Measurements from ENCODE around the gene SMC1B.
"Not testable (repeated sequence)": the region's sequence is repeated elsewhere in the genome, so short reads cannot be mapped to it uniquely, and the experiment has no call there.

The SMC1B gene

DNA sequence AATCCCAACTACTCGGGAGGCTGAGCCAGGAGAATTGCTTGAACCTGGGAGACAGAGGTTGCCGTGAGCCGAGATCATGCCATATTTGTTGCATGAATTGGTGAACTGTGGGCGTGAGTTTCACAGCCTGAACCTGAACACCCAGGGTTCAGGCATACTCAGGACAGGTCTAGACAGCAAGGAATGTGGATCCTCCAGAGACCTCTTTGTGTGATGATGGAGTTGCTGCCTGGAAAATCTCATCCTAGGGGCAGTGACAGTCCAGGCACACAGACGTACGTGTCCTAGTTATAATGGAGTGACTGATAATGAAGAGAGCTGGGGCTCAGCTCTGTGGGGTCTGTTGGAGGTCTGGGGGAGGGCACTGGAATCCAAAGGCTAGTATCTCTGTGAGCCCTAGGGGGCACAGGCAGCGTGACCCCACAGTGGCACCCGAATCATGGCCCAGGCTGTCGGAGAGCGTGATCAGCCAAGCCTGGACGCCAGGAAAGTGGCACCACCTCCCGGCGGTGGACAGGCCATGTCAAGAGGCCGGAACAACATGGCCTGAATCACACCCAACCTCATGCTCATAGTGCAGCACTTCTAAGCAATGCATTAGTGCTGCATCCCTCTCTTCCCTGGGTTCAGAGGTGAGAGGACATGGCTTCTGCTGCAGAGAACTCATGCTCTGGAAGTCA, 31.8 kb upstream of the SMC1B start:
- DNase-seq = no peak

DNA sequence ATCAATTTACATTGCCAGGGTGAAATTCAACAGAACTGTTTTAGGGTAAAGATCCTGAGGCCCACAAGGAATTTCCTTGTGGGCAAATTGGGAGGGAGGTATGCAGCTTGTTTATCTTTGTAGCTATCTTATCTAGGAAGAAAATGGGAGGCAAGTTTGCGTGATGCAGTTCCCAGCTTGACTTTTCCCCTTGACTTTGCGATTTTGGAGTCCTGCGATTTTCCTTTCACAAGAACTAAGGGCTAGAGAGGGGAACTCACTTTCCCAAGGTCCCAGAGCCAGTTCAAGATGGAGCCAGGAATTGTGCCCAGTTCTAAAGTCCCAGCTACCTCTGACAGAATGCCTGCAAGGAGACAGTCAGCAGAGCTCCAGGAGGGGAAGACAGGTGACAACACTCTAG, 30.8 kb upstream of the SMC1B start:
- DNase-seq = no peak

GRCh38 chr22:45442116-45442515, 28.7 kb upstream of the SMC1B start:
- DNase-seq = no peak

- DNase-seq = no peak
Measured at GRCh38 chr22:45441138-45441537, 27.7 kb upstream of the SMC1B start.

DNA sequence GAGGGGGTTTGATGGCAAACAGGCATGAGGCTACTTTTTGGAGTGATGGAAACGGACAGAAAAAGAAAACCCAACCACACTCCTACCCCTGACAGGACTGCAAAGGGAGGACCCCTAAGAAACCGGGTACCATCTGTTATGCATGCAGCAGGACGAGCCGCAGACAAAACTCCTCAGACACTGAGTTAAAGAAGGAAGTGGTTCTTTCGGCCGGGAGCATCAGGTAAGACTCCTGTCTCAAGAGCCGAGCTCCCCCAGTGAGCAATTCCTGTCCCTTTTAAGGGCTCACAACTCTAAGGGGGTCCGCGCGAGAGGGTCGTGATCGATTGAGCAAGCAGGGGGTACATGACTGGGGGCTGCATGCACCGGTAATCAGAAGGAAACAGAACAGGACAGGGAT, 27.3 kb upstream of the SMC1B start:
- DNase-seq = not testable (repeated sequence)

GRCh38 chr22:45438336-45438735, 24.9 kb upstream of the SMC1B start:
- no peak for DNase-seq

- not testable (repeated sequence) for DNase-seq
Measured at GRCh38 chr22:45436871-45437517, 23.6 kb upstream of the SMC1B start.

DNA sequence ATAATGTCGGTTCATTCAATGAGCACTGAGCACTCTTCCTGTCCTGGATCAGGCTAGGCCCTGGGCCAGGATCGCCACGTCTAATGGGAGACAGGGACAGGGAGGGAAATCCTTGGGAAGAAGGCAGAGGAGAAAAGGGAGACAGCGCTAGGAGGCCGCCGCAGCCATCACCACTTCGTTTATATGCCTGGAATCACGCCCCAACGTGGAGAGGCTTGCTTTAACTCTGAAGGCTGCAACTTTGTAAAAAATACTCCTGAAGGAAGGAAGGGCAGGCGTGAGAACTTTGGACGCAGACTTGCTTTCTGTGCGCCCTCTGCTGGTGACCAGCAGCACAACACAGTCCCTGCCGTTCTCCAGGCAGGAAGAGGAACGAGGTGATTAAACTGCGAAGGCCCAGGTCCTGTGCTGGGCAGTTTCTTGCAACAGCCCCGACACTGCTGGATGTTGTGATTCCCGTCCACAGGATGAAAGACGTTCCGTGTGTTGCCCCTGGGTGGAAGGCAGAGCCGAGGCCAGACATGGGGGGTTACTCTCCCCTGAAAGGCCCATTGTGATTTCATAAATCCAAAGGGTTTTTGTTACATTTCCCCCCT, 22.2 kb upstream of the SMC1B start:
- peak; percentile 61 for DNase-seq

- no peak for DNase-seq
Measured at GRCh38 chr22:45434981-45435380, 21.6 kb upstream of the SMC1B start.

DNA sequence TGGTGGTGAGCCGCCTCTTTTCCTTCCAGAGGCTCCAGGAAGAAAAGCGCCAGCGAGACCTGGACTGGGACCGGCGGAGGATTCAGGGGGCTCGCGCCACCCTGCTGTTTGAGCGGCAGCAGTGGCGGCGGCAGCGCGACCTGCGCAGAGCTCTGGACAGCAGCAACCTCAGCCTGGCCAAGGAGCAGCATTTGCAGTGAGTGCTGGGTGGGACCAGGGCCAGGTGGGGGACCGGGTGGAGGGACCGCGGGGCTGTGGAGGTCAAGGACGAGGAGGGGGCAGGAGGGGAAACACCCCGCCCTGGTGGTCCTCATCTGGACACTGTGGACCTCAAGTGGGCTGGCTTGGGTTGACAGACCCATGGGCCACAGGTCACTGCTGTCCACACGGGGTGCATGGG, 17.5 kb upstream of the SMC1B start:
- DNase-seq = no peak

GRCh38 chr22:45429981-45430775, 16.8 kb upstream of the SMC1B start:
- no peak for DNase-seq

GRCh38 chr22:45429424-45429823, 16.0 kb upstream of the SMC1B start:
- no peak for DNase-seq

- DNase-seq = no peak
Measured at GRCh38 chr22:45428391-45429385, 15.3 kb upstream of the SMC1B start.

DNA sequence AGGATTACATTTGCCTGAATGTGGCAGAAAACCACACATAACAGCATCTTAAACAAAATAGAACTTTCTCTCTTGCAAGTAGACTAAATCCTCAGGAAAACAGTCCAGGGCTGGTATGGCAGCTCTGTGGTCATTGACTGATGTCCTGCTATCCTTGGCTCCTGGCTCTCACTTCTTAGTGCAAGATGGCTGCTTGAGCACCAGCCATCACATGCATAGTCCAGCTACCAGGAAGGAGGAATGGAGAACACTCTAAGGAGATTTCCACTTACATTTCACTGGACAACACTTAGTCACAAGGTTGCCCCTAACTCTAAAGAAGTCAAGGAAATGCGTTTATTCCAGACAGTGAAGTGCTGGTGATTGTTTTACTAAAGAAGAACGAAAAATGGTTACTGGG, 13.7 kb upstream of the SMC1B start:
- no peak for DNase-seq

GRCh38 chr22:45426387-45426786, 13.0 kb upstream of the SMC1B start:
- no peak for DNase-seq

DNA sequence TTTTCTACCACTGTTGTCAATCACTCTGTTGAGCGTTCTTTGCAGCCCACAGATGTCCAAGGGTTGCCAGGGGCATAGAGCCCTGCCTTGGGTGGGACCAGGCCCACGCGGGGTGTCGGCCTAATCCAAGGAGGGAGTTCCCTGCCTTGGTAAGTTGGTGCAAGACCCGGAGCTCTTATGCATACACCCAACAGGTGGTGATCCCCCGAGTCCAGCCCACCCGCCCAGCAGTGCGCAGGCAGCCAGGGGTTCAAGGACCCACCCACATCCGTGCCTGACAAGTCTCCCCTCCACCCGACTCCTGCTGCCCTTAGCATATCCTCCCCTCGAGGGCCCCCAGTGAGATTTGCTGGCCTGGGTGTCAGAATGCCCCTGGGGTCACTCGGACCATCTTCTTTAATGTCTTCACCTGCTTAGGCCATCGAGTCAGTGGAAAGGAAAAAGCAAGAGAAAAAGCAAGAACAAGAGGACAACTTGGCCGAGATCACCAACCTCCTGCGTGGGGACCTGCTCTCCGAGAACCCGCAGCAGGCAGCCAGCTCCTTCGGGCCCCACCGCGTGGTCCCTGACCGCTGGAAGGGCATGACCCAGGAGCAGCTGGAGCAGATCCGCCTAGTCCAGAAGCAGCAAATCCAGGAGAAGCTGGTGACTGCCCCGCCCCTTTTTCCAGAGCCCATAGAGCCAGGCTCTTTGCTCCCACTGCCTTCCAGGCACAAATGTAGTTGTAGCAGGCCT, 12.3 kb upstream of the SMC1B start:
- no peak for DNase-seq

GRCh38 chr22:45425101-45425500, 11.7 kb upstream of the SMC1B start:
- DNase-seq = no peak

DNA sequence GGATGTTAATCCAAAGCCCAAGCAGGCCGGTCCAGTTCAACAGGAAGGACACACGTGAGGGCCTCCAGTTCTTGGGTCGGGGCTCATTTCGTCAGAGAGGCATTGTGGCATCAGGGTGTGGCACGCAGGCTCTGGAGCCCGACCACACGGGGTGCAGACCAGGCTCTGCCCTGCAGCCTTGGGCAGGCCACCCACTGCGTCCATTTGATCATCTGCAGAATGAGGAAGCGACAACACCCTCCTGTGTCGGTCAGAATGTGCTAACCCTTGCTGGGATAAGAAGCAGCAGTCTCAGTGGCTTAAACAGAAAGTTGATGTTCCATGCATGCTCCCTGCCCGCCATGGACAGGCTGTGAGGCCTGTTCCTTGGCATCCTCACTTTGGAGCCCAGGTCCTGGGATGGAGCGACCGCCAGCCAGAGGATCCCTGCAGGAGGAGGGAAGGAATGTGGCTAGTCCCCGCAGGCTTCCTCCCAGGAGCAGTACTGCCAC, 10.9 kb upstream of the SMC1B start:
- DNase-seq = no peak

DNA sequence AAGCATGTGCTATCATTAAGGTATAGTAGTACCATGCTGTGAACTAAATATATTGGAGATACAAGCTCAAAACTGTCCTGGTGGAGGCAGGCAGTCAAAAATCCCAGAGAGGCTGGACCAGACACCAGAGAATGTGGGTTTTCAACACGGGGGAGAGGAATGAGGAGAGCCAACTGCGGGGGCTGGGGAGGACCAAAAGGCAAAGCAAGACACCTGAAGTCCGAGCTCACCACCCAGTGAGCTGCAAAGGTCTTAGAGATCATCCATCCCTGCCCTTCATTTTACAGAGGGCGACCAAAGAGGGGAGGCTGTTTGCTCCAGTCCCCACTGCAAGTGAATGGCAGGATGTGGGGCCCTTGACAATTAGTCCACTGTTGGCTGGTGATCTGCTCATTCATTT, 10.1 kb upstream of the SMC1B start:
- DNase-seq = no peak

DNA sequence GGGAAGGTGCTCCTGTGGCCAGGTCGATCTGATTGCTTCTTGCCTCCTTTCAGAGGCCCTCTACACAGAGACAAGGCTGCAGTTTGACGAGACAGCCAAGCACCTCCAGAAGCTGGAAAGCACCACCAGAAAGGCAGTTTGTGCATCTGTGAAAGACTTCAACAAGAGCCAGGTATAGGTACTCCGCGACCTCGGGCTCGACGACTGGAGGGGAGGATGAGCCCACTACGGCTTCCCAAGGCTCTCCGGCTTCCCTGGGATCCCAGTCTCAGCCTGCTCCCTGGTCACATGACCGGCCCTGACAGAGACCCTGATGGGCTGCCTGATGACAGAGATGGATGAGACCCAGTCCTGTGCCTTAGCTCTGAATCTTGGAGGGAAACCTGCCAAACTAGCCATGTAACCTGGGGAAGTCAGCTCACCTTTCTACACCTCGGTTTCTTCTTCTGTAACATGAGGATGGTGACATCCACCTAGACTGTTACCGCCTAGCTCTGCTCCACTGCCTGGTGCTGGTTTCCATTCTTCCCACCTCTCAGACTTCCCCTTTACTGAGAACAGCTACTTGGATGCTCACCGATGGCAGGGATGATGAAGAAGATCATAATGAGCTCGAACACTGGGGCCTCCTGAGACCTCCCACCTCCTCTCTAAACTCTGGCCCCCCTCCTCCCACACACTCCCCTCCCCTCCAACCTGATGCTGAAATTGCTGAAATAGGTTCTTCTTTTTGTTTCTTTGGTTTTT, 9.0 kb upstream of the SMC1B start:
- no peak for DNase-seq

Measured in NCI-H226 (cell line).